Adipocyte (in vitro differentiated cells): ENCODE measurements around the gene UBE2R2.

Source experiments
- DNase-seq: peaks from one replicate; pipeline ENCODE4 v3.0.0-alpha.2; 2015; ENCODE audit warnings: low read depth
- H3K27me3 ChIP-seq: replicated peaks from 2 replicates; pipeline ENCODE4 v1.7.0; 2013; ENCODE audit warnings: mild to moderate bottlenecking, low read length, moderate library complexity; ENCODE audit not compliant: control insufficient read depth, insufficient read depth
- H3K36me3 ChIP-seq: 2 replicates; pipeline ENCODE4 v1.7.0; 2013; ENCODE audit warnings: low read length, mild to moderate bottlenecking, moderate library complexity; ENCODE audit not compliant: control insufficient read depth, insufficient read depth, severe bottlenecking
- H3K4me1 ChIP-seq: 2 replicates; pipeline ENCODE4 v1.7.0; 2013; ENCODE audit warnings: mild to moderate bottlenecking, low read length, moderate library complexity; ENCODE audit not compliant: control insufficient read depth, insufficient read depth
- H3K4me3 ChIP-seq: 2 replicates; pipeline ENCODE4 v1.7.0; 2013; ENCODE audit warnings: mild to moderate bottlenecking, low read length, moderate library complexity
- H3K9ac ChIP-seq: 2 replicates; pipeline ENCODE4 v1.7.0; 2013; ENCODE audit warnings: mild to moderate bottlenecking, low read length, moderate library complexity
- H3K9me3 ChIP-seq: 2 replicates; pipeline ENCODE4 v1.7.0; 2013; ENCODE audit warnings: mild to moderate bottlenecking, low read length, moderate library complexity; ENCODE audit not compliant: control insufficient read depth

UBE2R2 gene

GRCh38 chr9:33923079-33923478, 106.1 kb downstream of the UBE2R2 start:
- Histone ChIP-seq H3K27me3 (no peaks in the 10 kb centered on the region), H3K9ac (no peak overlapping the region), H3K4me1 (peaks cover 19% of the 10 kb centered on the region), H3K9me3 (no peaks in the 10 kb centered on the region), H3K4me3 (no peak overlapping the region), H3K36me3 (peaks cover 98% of the 10 kb centered on the region)
- DNase-seq, result no peak

GRCh38 chr9:33923998-33924701, 107.2 kb downstream of the UBE2R2 start:
- Histone ChIP-seq H3K36me3 (peaks cover 98% of the 10 kb centered on the region), H3K27me3 (no peaks in the 10 kb centered on the region), H3K4me1 (peaks cover 19% of the 10 kb centered on the region), H3K4me3 (no peak overlapping the region), H3K9ac (peak overlapping the region; percentile 27), H3K9me3 (no peaks in the 10 kb centered on the region)
- DNase-seq, result no peak

- H3K9me3 ChIP-seq, result no peaks in the 10 kb centered on the region
- peaks cover 89% of the 10 kb centered on the region for H3K36me3 ChIP-seq
- peak overlapping the region; percentile 5 for H3K9ac ChIP-seq
- peak; percentile 72 for DNase-seq
- H3K4me1 ChIP-seq, result peaks cover 19% of the 10 kb centered on the region
- H3K4me3 ChIP-seq, result no peak overlapping the region
- no peaks in the 10 kb centered on the region for H3K27me3 ChIP-seq
Observed at GRCh38 chr9:33924978-33925797, 108.2 kb downstream of the UBE2R2 start.

GRCh38 chr9:33926746-33927485, 110.0 kb downstream of the UBE2R2 start:
- no peak overlapping the region for H3K9ac ChIP-seq
- H3K9me3 ChIP-seq, result no peaks in the 10 kb centered on the region
- no peaks in the 10 kb centered on the region for H3K27me3 ChIP-seq
- H3K36me3 ChIP-seq, result peaks cover 84% of the 10 kb centered on the region
- H3K4me1 ChIP-seq, result peaks cover 19% of the 10 kb centered on the region
- no peak for DNase-seq
- no peak overlapping the region for H3K4me3 ChIP-seq

- no peak overlapping the region for H3K4me3 ChIP-seq
- DNase-seq, result no peak
- H3K36me3 ChIP-seq, result peaks cover 84% of the 10 kb centered on the region
- H3K9me3 ChIP-seq, result no peaks in the 10 kb centered on the region
- H3K27me3 ChIP-seq, result no peaks in the 10 kb centered on the region
- peaks cover 19% of the 10 kb centered on the region for H3K4me1 ChIP-seq
- H3K9ac ChIP-seq, result no peak overlapping the region
Observed at GRCh38 chr9:33927694-33928093, 110.7 kb downstream of the UBE2R2 start.

- no peak overlapping the region for H3K9ac ChIP-seq
- H3K9me3 ChIP-seq, result no peaks in the 10 kb centered on the region
- no peak for DNase-seq
- H3K4me1 ChIP-seq, result no peaks in the 10 kb centered on the region
- peaks cover 85% of the 10 kb centered on the region for H3K36me3 ChIP-seq
- H3K4me3 ChIP-seq, result no peak overlapping the region
- H3K27me3 ChIP-seq, result no peaks in the 10 kb centered on the region
Observed at GRCh38 chr9:33931326-33931725, 114.4 kb downstream of the UBE2R2 start.

GRCh38 chr9:33932078-33932807, 115.3 kb downstream of the UBE2R2 start:
- Histone ChIP-seq H3K27me3 (no peaks in the 10 kb centered on the region), H3K36me3 (peaks cover 77% of the 10 kb centered on the region), H3K9ac (no peak overlapping the region), H3K9me3 (no peaks in the 10 kb centered on the region), H3K4me3 (no peak overlapping the region), H3K4me1 (no peaks in the 10 kb centered on the region)
- DNase-seq, result no peak

GRCh38 chr9:33934188-33934878, 117.4 kb downstream of the UBE2R2 start:
- no peaks in the 10 kb centered on the region for H3K9me3 ChIP-seq
- H3K4me3 ChIP-seq, result no peak overlapping the region
- peaks cover 70% of the 10 kb centered on the region for H3K36me3 ChIP-seq
- H3K9ac ChIP-seq, result no peak overlapping the region
- DNase-seq, result no peak
- H3K4me1 ChIP-seq, result no peaks in the 10 kb centered on the region
- H3K27me3 ChIP-seq, result no peaks in the 10 kb centered on the region

GRCh38 chr9:33939924-33940874, 123.2 kb downstream of the UBE2R2 start:
- Histone ChIP-seq H3K4me3 (no peak overlapping the region), H3K9me3 (no peaks in the 10 kb centered on the region), H3K27me3 (no peaks in the 10 kb centered on the region), H3K36me3 (peaks cover 60% of the 10 kb centered on the region), H3K4me1 (peaks cover 11% of the 10 kb centered on the region), H3K9ac (no peak overlapping the region)
- DNase-seq, result no peak
